Motor neuron (in vitro differentiated cells): Measurements from ENCODE around the gene RALGAPA2. TPM values are rescaled to one million over a fixed set of nuclear protein-coding genes. Genes with fewer than 3 reads are reported as not detected.

Source experiments
- ATAC-seq, 8 experiments: fragments of 200-7000 bp; cut with Tn5 transposase; replicated peaks in 6 of 8; 2 replicates each; pipeline ENCODE4 v1.8.0; 2021; ENCODE audit warnings: mild to moderate bottlenecking in 8 of 8, moderate library complexity in 8 of 8
- H3K27ac ChIP-seq, 2 donors: fragments of 250-450 bp; sonication (Bioruptor Pico); 2 replicates each; pipeline ENCODE4 v1.9.0; 2021; ENCODE audit warnings: antibody characterized with exemption in 2 of 2, mild to moderate bottlenecking in 2 of 2, moderate library complexity in 1 of 2
- H3K4me1 ChIP-seq, 2 donors: fragments of 250-450 bp; sonication (Bioruptor Pico); replicated peaks in 1 of 2; 2 replicates each; pipeline ENCODE4 v1.6.1; 2021; ENCODE audit warnings: antibody characterized with exemption in 2 of 2, mild to moderate bottlenecking in 2 of 2, moderate library complexity in 1 of 2
- H3K4me3 ChIP-seq, 5 donors: fragments of 250-450 bp; sonication (Bioruptor Pico); 2 replicates each; pipeline ENCODE4 v1.9.0; 2021; ENCODE audit warnings: antibody characterized with exemption in 5 of 5, mild to moderate bottlenecking in 5 of 5, moderate library complexity in 4 of 5
- WGBS, 10 experiments: fragments of 450-650 bp; shearing (Covaris generic); methylation state at CpG; one replicate each; pipeline ENCODE4 v1.0.0; 2022; 5-methylcytosine and 5-hydroxymethylcytosine counted together
- in situ Hi-C, 9 experiments: fragments of 400-800 bp; cut with MboI; loops; one replicate each; pipeline ENCODE4 v1.15.0; 2021; ENCODE audit warnings: low sequenced_read_pairs in 9 of 9, low pct_unique_long_range_greater_than_20kb in 2 of 9; ENCODE audit not compliant: unreplicated experiment in 9 of 9
- total RNA-seq, 8 experiments: library from RNA; unstranded; fragments of 300-600 nt; gene quantifications; 2 replicates each; pipeline versions ENCODE4 v1.2.3 to v1.2.4, GENCODE V29; 2022

Gene RALGAPA2
- total RNA-seq, 8 experiments from 2014 or later: 10.7 to 67.4 (median 20.2) TPM

GRCh38 chr20:20505554-20505953 lies 206.9 kb downstream of the RALGAPA2 start:
- in situ Hi-C loops: no loop called here
- Histone ChIP-seq H3K27ac (no peak overlapping the region), H3K4me3 (no peak overlapping the region), H3K4me1 (peaks cover 2 to 17% of the 10 kb centered on the region in 2 donors)
- 94 to 100% (median 100%) methylated on average over 2 of the region's 2 CpGs; no CpG with 5 or more reads in 7 of the 10 experiments for WGBS, 10 experiments
- no peak for ATAC-seq

GRCh38 chr20:20503777-20504530 lies 208.5 kb downstream of the RALGAPA2 start:
- H3K4me3 ChIP-seq: no peak overlapping the region
- H3K27ac ChIP-seq: no peak overlapping the region
- H3K4me1 ChIP-seq: peaks cover 7 to 13% of the 10 kb centered on the region in 2 donors
- WGBS, 10 experiments: 74 to 100% (median 96%) methylated on average over 1 to 7 of the region's 7 CpGs
- in situ Hi-C loops: no loop called here
- no peak for ATAC-seq

- no peak for ATAC-seq
- peaks cover 15 to 17% of the 10 kb centered on the region in 2 donors for H3K4me1 ChIP-seq
- in situ Hi-C loops: no loop called here
- 67 to 100% (median 83%) methylated on average over 1 to 2 of the region's 2 CpGs; no CpG with 5 or more reads in 3 of the 10 experiments for WGBS, 10 experiments
- no peak overlapping the region for H3K27ac ChIP-seq
- H3K4me3 ChIP-seq: no peak overlapping the region
Measured at GRCh38 chr20:20501128-20501527, 211.3 kb downstream of the RALGAPA2 start.

DNA sequence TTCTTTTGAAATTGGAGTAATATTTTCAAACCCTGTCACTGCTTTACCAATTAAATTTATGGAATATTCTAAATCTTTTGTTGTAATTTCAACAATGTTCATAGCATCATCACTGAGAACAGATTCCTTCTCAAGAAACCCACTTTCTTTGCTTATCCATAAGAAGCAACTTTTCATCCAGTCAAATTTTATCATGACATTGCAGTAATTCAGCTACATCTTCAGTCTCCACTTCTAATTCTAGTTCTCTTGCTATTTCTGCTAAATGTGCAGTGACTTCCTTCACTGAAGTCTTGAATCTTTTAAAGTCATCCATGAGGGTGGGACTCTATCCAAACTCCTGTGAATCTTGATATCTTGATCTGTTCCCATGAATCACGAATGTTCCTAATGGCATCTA lies 212.1 kb downstream of the RALGAPA2 start:
- no peak overlapping the region for H3K4me3 ChIP-seq
- no peak overlapping the region for H3K27ac ChIP-seq
- ATAC-seq: no peak
- in situ Hi-C loops: no loop called here
- H3K4me1 ChIP-seq: peaks cover 15 to 17% of the 10 kb centered on the region in 2 donors
- WGBS, 10 experiments: 22 to 100% (median 95%) methylated on average over 1 of the region's 1 CpG; no CpG with 5 or more reads in 4 of the 10 experiments

- no peak overlapping the region for H3K27ac ChIP-seq
- H3K4me3 ChIP-seq: no peak overlapping the region
- no peak for ATAC-seq
Measured at GRCh38 chr20:20499439-20499838, 213.0 kb downstream of the RALGAPA2 start.

GRCh38 chr20:20498076-20498861 lies 214.2 kb downstream of the RALGAPA2 start:
- no peak overlapping the region for H3K4me3 ChIP-seq
- ATAC-seq: peak in 5 of 8 experiments; percentile 56 to 88 (median 80)
- 16 to 85% (median 64%) methylated on average over 2 to 10 of the region's 11 CpGs; no CpG with 5 or more reads in 1 of the 10 experiments for WGBS, 10 experiments
- no peak overlapping the region for H3K27ac ChIP-seq
- in situ Hi-C loops: no loop called here
- peaks cover 22 to 30% of the 10 kb centered on the region in 2 donors for H3K4me1 ChIP-seq

More at GRCh38 chr20:20499439-20499838, 213.0 kb downstream of the RALGAPA2 start:
- H3K4me1 ChIP-seq: peaks cover 17 to 20% of the 10 kb centered on the region in 2 donors
- 67 to 93% (median 80%) methylated on average over 2 to 3 of the region's 5 CpGs; no CpG with 5 or more reads in 5 of the 10 experiments for WGBS, 10 experiments
- in situ Hi-C loops: no loop called here

- peaks cover 28 to 39% of the 10 kb centered on the region in 2 donors for H3K4me1 ChIP-seq
- H3K4me3 ChIP-seq: no peak overlapping the region
- WGBS, 10 experiments: 64 to 100% (median 87%) methylated on average over 2 to 7 of the region's 8 CpGs
- ATAC-seq: no peak
- in situ Hi-C loops: no loop called here
- no peak overlapping the region for H3K27ac ChIP-seq
Measured at GRCh38 chr20:20497242-20497978, 215.0 kb downstream of the RALGAPA2 start.

- no peak for ATAC-seq
- Histone ChIP-seq H3K27ac (no peak overlapping the region), H3K4me3 (no peak overlapping the region), H3K4me1 (peaks cover 43 to 53% of the 10 kb centered on the region in 2 donors)
- 68 to 100% (median 92%) methylated on average over 2 to 8 of the region's 9 CpGs; no CpG with 5 or more reads in 1 of the 10 experiments for WGBS, 10 experiments
- in situ Hi-C loops: no loop called here
Measured at GRCh38 chr20:20495729-20496503, 216.5 kb downstream of the RALGAPA2 start.

DNA sequence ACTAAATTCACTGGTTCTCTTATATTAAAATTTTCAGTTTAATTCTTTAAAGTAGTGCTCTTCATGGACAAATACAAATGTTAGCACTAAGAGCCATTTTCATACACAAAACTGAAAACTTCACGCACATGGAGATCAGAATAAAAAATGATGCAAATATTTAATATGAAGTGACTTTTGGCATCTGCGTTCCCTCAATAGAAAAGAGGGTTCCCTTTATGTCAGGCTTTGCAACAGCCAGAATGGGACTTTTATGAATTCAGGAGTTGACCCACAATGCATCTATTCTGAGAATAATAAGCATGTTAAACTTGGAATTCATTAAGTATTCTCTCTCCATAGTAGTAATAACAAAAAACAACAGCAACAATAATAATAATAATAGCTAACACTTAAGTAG lies 218.7 kb downstream of the RALGAPA2 start:
- H3K27ac ChIP-seq: no peak overlapping the region

DNA sequence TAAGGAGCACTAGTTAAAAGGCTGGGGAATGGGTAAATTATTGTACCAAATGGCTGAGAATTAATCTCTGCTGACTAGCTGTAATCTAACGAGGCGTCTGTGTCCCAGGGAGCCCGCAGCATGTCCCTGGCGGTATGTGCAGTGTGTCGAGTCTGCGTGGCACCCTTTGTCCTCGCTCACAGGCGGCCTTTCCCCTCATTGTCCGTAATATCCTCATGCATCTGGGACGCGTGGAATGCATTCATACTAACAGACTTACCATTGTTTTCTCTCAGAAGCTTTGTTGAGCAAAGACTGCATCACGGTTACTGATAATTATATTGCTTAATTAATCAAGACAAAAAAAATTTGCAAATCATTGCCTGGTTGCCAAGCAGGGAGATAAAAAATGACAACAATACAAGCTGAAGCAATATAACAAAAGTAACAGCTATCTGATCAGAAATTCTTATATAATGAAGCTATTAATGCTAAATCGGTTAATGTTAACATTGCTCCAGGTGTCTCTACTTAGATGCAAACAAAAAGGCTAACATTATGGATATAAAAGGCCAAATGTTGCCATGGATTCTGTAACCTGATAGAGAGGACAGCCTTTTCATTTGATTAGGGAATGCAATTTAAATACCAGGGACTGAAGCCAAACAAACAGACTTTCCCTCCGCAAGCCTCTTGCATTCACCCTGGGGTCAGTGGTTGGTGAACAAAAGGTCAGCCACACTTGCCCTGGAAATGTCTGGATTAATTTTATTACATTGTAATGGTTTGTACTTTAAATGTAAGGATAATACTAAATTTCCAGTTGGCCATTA lies 219.7 kb downstream of the RALGAPA2 start:
- in situ Hi-C loops: no loop called here
- peak in 6 of 8 experiments; percentile 58 to 96 (median 96) for ATAC-seq
- 0 to 89% (median 16%) methylated on average over 1 to 14 of the region's 14 CpGs for WGBS, 10 experiments
- Histone ChIP-seq H3K27ac (peak overlapping the region; percentile 55 to 69), H3K4me3 (no peak overlapping the region), H3K4me1 (peaks cover 51 to 65% of the 10 kb centered on the region in 2 donors)

More for the DNA sequence above, 218.7 kb downstream of the RALGAPA2 start:
- peaks cover 55 to 71% of the 10 kb centered on the region in 2 donors for H3K4me1 ChIP-seq
- H3K4me3 ChIP-seq: no peak overlapping the region
- no peak for ATAC-seq
- in situ Hi-C loops: no loop called here
- WGBS, 10 experiments: 75 to 100% (median 94%) methylated on average over 1 to 2 of the region's 2 CpGs; no CpG with 5 or more reads in 1 of the 10 experiments

GRCh38 chr20:20491784-20492264 lies 220.6 kb downstream of the RALGAPA2 start:
- peak in 4 of 8 experiments; percentile 6 to 66 (median 46) for ATAC-seq
- Histone ChIP-seq H3K27ac (peak overlapping the region; percentile 55 to 69), H3K4me1 (peaks cover 50 to 65% of the 10 kb centered on the region in 2 donors), H3K4me3 (no peak overlapping the region)
- 0 to 92% (median 75%) methylated on average over 1 to 5 of the region's 5 CpGs for WGBS, 10 experiments
- in situ Hi-C loops: no loop called here
